Retinal pigment epithelial cell (primary cell): ENCODE results near the gene MAP3K19.

ENCODE experiments used
- DNase-seq: peaks from one replicate; pipeline ENCODE4 v3.0.0-alpha.2; 2010; ENCODE audit warnings: low read depth
- H3K4me3 ChIP-seq: 2 replicates; pipeline ENCODE4 v1.5.1; 2011; ENCODE audit warnings: mild to moderate bottlenecking, low read length, control low read depth, moderate library complexity
- TF ChIP-seq, protein P1 (sequence below): conservative IDR thresholded peaks from 2 replicates; pipeline ENCODE4 v1.5.1; 2011; ENCODE audit warnings: low read depth, low read length, control low read depth, inconsistent platforms

MAP3K19 gene

DNA sequence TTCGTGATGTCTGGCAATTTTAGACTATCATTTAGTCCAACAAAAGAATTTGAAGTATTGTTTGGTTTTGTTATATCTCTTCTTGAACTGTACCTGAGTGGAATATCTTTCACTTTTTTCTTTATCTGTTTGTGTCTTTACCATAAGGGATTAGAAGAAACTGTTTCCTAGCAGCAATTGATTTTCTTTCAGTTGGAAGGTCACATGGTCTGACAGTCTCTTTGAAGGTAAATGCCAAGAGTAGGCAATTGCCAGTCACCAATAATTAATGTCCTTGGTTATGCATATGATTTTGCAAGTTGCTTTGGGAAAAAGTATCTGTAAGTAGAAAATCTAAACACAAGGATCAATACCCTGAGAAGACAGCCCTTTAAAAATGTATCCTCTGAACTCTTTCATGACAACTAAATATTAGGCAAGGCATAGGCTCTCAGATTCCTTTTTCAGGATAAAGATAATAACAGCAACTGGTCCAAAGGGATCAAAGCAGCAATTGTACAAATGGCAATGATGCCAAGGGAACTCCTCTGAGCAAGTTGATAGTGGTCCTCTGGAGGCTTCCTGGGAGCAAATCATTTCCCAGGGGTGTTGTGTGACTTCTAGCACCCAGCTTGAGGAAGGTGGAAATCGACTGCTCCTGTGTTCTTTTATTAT lies 17.6 kb downstream of the MAP3K19 start:
- DNase-seq: no peak
- no peak overlapping the region for H3K4me3 ChIP-seq
- TF ChIP-seq, protein P1, sequence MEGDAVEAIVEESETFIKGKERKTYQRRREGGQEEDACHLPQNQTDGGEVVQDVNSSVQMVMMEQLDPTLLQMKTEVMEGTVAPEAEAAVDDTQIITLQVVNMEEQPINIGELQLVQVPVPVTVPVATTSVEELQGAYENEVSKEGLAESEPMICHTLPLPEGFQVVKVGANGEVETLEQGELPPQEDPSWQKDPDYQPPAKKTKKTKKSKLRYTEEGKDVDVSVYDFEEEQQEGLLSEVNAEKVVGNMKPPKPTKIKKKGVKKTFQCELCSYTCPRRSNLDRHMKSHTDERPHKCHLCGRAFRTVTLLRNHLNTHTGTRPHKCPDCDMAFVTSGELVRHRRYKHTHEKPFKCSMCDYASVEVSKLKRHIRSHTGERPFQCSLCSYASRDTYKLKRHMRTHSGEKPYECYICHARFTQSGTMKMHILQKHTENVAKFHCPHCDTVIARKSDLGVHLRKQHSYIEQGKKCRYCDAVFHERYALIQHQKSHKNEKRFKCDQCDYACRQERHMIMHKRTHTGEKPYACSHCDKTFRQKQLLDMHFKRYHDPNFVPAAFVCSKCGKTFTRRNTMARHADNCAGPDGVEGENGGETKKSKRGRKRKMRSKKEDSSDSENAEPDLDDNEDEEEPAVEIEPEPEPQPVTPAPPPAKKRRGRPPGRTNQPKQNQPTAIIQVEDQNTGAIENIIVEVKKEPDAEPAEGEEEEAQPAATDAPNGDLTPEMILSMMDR: no peak

DNA sequence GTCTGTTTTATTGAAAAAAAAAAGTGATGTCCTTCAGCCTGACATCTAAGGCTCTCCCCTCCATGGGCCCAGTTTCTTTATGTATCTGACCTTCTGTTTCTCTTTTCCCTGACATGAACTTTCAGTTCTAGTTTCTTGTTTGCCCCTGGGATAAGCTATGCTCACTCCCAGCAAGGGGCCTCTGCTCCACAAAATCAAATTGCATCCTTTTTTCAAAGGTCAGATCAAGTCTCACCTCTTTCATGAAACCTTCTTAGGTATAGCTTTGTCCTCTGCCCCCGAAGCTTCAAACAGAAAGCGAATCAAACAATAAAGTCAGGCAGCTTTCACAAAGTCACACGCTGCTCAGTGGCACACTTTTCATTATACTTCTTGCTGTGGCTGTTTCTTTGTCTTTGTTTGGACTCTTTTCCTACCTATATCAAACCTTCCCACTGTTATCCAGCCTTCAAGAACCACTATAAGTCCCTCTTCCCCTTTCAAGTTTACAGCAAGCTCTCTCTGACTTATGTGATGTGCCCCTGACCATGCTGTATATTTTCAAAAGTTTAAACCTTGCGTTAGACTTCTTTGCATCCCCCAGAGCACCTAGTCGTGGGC lies 23.3 kb downstream of the MAP3K19 start:
- no peak overlapping the region for H3K4me3 ChIP-seq
- no peak for DNase-seq
- TF ChIP-seq, protein P1: no peak

DNA sequence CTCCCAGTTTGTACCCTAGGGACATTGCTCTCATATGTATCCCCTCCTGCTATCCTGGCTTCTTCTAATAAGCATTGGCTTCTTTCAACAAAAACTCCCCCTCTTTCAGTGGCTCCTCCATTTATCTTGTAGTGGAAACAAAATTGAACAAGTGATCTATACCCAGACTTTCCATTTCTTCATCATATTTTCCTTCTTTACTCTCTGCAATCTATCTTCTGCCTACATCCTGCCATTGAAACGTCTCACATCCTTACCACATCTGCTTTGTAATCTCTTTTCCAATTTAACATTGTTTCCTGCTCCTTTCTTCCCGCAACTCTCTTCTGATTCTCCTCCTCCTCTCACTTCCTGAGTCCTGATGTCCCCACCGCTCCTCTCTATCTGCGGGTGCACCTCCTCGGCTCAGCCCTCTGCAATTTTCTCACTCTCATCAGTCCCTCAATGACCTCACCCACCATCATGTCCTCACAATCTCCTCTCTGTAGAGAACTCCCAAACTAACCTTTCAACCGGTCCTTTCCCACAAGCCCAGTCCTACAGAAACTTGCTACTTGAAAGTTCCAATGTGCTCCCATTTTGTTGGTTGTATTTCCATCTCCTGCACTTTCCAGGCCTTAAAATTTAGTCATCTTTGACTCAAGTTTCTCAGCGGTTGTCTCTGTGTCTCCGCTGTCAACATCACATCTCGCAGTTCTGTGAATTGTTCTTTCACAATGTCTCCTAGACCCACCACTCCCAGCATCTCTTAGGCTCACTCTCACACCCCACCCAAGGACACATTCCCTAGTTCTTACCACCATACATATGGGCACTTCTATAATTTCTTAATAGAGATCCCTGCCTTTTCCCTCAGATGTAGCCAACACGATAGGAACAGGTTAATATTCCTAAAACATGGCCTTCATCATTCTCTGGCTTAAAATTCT lies 24.0 kb downstream of the MAP3K19 start:
- no peak for DNase-seq
- no peak overlapping the region for H3K4me3 ChIP-seq
- TF ChIP-seq, protein P1: no peak

DNA sequence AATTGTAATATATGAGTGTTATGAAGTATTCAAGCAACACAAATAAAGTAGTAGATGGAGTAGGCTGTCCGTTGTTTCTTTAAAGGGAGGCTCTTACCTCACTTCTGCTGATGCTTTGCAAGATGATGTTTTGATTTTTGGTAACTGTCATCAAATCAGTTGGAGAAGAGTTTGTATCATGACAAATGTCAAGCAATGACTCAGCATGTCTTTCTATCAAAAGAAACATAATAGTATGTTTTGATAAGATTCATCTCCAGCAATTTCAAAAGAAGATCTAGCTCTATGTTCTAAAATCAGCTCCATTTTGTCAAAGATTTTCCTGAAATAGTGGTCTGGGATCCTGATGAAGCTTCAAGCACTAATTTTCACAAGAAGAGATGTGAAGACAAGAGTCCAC lies 25.6 kb downstream of the MAP3K19 start:
- TF ChIP-seq, protein P1: no peak
- DNase-seq: no peak
- no peak overlapping the region for H3K4me3 ChIP-seq

DNA sequence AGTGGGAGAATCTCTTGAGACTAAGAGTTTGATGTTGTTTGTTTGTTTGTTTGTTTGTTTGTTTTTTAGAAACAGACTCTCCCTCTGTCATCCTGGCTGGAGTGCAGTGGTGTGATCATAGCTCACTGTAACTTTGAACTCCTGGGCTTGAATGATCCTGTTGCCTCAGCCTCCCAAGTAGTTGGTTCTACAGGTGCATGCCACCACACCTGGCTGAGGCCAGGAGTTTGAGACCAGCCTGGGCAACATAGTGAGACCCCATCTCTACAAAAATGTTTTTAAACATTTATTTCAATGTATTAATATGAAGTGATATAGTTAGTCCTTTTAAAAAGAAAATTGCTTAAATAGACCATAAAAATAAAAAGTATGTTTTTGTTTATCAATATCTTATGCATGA lies 35.6 kb downstream of the MAP3K19 start:
- no peak for DNase-seq
- no peak overlapping the region for H3K4me3 ChIP-seq
- TF ChIP-seq, protein P1: no peak

DNA sequence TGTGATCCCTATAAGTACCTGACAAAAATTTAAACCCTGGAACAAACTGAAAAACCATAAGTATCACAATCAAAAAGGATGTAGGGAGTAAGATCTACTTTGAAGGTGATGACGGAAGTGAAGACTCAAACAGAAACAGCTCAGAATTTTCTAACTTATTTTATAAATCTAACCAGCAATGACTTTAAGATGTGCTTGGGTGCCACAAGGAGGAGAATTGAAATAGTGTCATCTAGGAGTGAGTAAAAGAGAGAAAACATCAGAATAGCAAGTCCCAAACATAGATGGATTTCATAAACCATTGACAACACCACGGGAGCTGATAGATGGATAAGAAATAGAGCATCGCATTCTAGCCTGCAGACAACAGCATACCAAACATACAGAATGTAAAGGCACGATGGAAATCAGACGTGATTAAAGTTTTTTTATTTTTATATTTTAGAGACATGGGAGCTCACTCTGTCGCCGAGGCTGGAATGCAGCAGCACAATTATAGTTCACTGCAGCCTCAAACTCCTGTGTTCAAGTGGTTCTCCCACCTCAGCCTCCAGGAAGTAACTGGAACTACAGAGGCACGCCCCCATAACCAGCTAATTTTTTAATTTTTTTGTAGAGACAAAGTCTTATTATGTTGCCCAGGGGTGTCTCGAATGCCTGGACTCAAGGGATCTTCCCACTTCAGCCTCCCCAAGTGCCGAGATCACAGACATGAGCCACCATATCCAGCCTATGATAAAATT lies 36.9 kb downstream of the MAP3K19 start:
- TF ChIP-seq, protein P1: no peak
- no peak for DNase-seq
- H3K4me3 ChIP-seq: no peak overlapping the region
